DOHH2 (cell line): ENCODE results near the gene BIRC7.

ENCODE experiments used
- H3F3A ChIP-seq: fragments of 200-600 bp; sonication (generic), shearing (Covaris generic); 2 replicates; pipeline ENCODE4 v1.6.0; 2016; ENCODE audit warnings: antibody characterized with exemption, mild to moderate bottlenecking; ENCODE audit not compliant: control insufficient read depth, insufficient read depth
- H3K27ac ChIP-seq: fragments of 200-600 bp; sonication (generic); 2 replicates; pipeline ENCODE4 v1.5.1; 2014; ENCODE audit warnings: low read depth, mild to moderate bottlenecking, low read length, moderate library complexity
- H3K27me3 ChIP-seq: fragments of 200-600 bp; sonication (generic); 2 replicates; pipeline ENCODE4 v1.6.1; 2014; ENCODE audit warnings: mild to moderate bottlenecking, low read length, mixed read lengths; ENCODE audit not compliant: control insufficient read depth
- H3K36me3 ChIP-seq: fragments of 200-600 bp; sonication (generic); 2 replicates; pipeline ENCODE4 v1.6.1; 2014; ENCODE audit warnings: mild to moderate bottlenecking, low read length, moderate library complexity, mixed read lengths; ENCODE audit not compliant: control insufficient read depth
- H3K4me1 ChIP-seq: fragments of 200-600 bp; sonication (generic); 2 replicates; pipeline ENCODE4 v1.6.1; 2014; ENCODE audit warnings: mild to moderate bottlenecking, low read length, mixed read lengths; ENCODE audit not compliant: control insufficient read depth
- H3K4me2 ChIP-seq: fragments of 200-600 bp; sonication (generic); 2 replicates; pipeline ENCODE4 v1.6.0; 2014; ENCODE audit warnings: mild to moderate bottlenecking, low read length, moderate library complexity
- H3K4me3 ChIP-seq: fragments of 200-600 bp; sonication (generic); 2 replicates; pipeline ENCODE4 v1.5.1; 2014; ENCODE audit warnings: mild to moderate bottlenecking, low read length, mixed read lengths
- H3K79me2 ChIP-seq: fragments of 200-600 bp; sonication (generic); 2 replicates; pipeline ENCODE4 v1.6.1; 2014; ENCODE audit warnings: mild to moderate bottlenecking, low read length, mixed read lengths; ENCODE audit not compliant: control insufficient read depth
- H3K9me2 ChIP-seq: fragments of 200-600 bp; sonication (generic); replicated peaks from 2 replicates; pipeline ENCODE4 v1.6.1; 2014; ENCODE audit warnings: mild to moderate bottlenecking, low read length, mixed read lengths; ENCODE audit not compliant: control insufficient read depth
- H3K9me3 ChIP-seq: fragments of 200-600 bp; sonication (generic); 2 replicates; pipeline ENCODE4 v1.6.1; 2014; ENCODE audit warnings: antibody characterized with exemption, low read length, mixed read lengths; ENCODE audit not compliant: control insufficient read depth, insufficient read depth
- H4K20me1 ChIP-seq: fragments of 200-600 bp; sonication (generic); 2 replicates; pipeline ENCODE4 v1.6.0; 2014; ENCODE audit warnings: low read depth, mild to moderate bottlenecking, antibody characterized with exemption, low read length, moderate library complexity; ENCODE audit not compliant: control insufficient read depth, insufficient read depth
- EZH2phosphoT487 ChIP-seq: fragments of 200-600 bp; sonication (generic); IDR thresholded peaks from 2 replicates; pipeline ENCODE4 v1.6.1; 2017; ENCODE audit warnings: borderline replicate concordance, mild to moderate bottlenecking, antibody characterized with exemption, low read length, moderate library complexity, mixed read lengths
- TF ChIP-seq, protein P1 (sequence below): fragments of 200-600 bp; sonication (generic); IDR thresholded peaks from one replicate; pipeline ENCODE4 v1.5.1; 2014; ENCODE audit warnings: antibody characterized with exemption, mild to moderate bottlenecking, low read depth, low read length; ENCODE audit not compliant: poor library complexity, severe bottlenecking

BIRC7 gene

GRCh38 chr20:63227260-63227659 is 8.4 kb upstream of the BIRC7 start:
- H4K20me1 ChIP-seq = no peaks in the 10 kb centered on the region
- no peak overlapping the region for H3K4me3 ChIP-seq
- no peaks in the 10 kb centered on the region for H3F3A ChIP-seq
- no peaks in the 10 kb centered on the region for H3K4me1 ChIP-seq
- no peak for TF ChIP-seq EZH2phosphoT487
- H3K9me2 ChIP-seq = no peaks in the 10 kb centered on the region
- no peaks in the 10 kb centered on the region for H3K36me3 ChIP-seq
- no peaks in the 10 kb centered on the region for H3K9me3 ChIP-seq
- H3K27ac ChIP-seq = no peak overlapping the region
- peaks cover 20% of the 10 kb centered on the region for H3K27me3 ChIP-seq
- no peaks in the 10 kb centered on the region for H3K79me2 ChIP-seq
- H3K4me2 ChIP-seq = no peak overlapping the region

- Histone ChIP-seq H3K27ac (no peak overlapping the region), H3K4me2 (no peak overlapping the region), H3K27me3 (peaks cover 29% of the 10 kb centered on the region), H3K9me3 (no peaks in the 10 kb centered on the region), H4K20me1 (no peaks in the 10 kb centered on the region), H3K4me1 (no peaks in the 10 kb centered on the region), H3K79me2 (no peaks in the 10 kb centered on the region), H3K36me3 (no peaks in the 10 kb centered on the region), H3F3A (no peaks in the 10 kb centered on the region), H3K4me3 (no peak overlapping the region), H3K9me2 (no peaks in the 10 kb centered on the region)
- TF ChIP-seq, protein P1, sequence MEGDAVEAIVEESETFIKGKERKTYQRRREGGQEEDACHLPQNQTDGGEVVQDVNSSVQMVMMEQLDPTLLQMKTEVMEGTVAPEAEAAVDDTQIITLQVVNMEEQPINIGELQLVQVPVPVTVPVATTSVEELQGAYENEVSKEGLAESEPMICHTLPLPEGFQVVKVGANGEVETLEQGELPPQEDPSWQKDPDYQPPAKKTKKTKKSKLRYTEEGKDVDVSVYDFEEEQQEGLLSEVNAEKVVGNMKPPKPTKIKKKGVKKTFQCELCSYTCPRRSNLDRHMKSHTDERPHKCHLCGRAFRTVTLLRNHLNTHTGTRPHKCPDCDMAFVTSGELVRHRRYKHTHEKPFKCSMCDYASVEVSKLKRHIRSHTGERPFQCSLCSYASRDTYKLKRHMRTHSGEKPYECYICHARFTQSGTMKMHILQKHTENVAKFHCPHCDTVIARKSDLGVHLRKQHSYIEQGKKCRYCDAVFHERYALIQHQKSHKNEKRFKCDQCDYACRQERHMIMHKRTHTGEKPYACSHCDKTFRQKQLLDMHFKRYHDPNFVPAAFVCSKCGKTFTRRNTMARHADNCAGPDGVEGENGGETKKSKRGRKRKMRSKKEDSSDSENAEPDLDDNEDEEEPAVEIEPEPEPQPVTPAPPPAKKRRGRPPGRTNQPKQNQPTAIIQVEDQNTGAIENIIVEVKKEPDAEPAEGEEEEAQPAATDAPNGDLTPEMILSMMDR = no peak
- TF ChIP-seq EZH2phosphoT487 = no peak
These were observed 6.9 kb upstream of the BIRC7 start for GRCh38 chr20:63228806-63229205.

DNA sequence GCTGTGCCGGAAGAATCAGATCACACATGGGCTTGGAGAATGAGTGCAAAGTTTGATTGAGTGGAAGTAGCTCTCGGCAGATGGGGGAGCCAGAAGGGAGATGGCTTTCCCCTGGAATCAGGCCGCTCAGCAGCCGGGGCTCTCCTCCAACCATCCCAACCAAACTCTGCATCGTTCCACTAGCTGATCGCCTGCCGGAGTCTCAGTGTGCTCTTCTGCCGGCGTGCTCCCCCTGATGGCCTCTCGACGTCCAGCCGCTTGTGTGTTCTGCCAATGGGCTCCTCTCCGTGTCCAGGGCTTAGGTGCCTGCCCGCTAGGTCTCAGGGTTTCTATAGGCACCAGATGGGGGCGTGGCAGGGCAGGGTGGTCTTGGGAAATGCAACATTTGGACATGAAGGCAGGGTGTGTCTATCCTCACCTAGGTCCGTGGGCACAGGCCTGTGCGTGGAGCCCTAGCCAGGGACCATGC is 4.9 kb upstream of the BIRC7 start:
- Histone ChIP-seq H3K4me2 (no peak overlapping the region), H3K9me3 (no peaks in the 10 kb centered on the region), H4K20me1 (no peaks in the 10 kb centered on the region), H3K4me1 (peaks cover 15% of the 10 kb centered on the region), H3K27ac (no peak overlapping the region), H3K4me3 (no peak overlapping the region), H3F3A (0 out of 2 replicates have a peak, but pooled peaks cover 3% of the 10 kb centered on the region), H3K9me2 (no peaks in the 10 kb centered on the region), H3K79me2 (no peaks in the 10 kb centered on the region), H3K27me3 (peaks cover 29% of the 10 kb centered on the region), H3K36me3 (no peaks in the 10 kb centered on the region)
- no peak for TF ChIP-seq EZH2phosphoT487
- TF ChIP-seq, protein P1 = no peak

GRCh38 chr20:63232235-63233060 is 3.3 kb upstream of the BIRC7 start:
- no peaks in the 10 kb centered on the region for H3K9me3 ChIP-seq
- 0 out of 2 replicates have a peak, but pooled peaks cover 3% of the 10 kb centered on the region for H3F3A ChIP-seq
- no peak overlapping the region for H3K4me2 ChIP-seq
- H4K20me1 ChIP-seq = no peaks in the 10 kb centered on the region
- TF ChIP-seq, protein P1 = no peak
- TF ChIP-seq EZH2phosphoT487 = no peak
- H3K27ac ChIP-seq = no peak overlapping the region
- H3K4me1 ChIP-seq = peaks cover 15% of the 10 kb centered on the region
- H3K27me3 ChIP-seq = peaks cover 29% of the 10 kb centered on the region
- no peaks in the 10 kb centered on the region for H3K79me2 ChIP-seq
- no peak overlapping the region for H3K4me3 ChIP-seq
- no peaks in the 10 kb centered on the region for H3K36me3 ChIP-seq
- no peaks in the 10 kb centered on the region for H3K9me2 ChIP-seq
